ENCODE measurements around the gene RNF19B. TPM values are rescaled to one million over a fixed set of nuclear protein-coding genes. Genes with fewer than 3 reads are reported as not detected.

RNF19B gene
- total RNA-seq, 4 donors from 2014 or later = 13.7 to 21.7 (median 17.4) TPM

DNA sequence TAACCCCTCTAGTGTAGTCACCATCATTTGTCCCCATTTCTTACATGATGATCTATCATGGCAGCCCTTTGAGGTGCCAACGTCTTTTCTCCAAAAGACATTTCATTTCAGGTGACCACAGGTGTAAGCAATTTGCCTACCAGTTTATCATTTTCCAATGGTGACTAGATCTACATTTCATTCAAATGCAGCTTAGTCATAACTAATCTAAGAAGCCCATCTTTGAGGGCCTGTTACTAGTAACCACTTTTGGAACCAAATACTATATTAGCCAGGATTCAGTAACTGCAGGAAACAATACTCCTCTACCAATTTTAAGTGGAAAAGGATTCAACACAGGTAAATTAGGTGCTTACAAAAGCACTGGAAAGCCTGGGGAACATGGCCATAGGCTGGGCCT, 32.8 kb downstream of the RNF19B start:
- TF ChIP-seq CTCF (IDR thresholded peaks at IDR 0.05; ENCODE audit: low read depth) = no peak

DNA sequence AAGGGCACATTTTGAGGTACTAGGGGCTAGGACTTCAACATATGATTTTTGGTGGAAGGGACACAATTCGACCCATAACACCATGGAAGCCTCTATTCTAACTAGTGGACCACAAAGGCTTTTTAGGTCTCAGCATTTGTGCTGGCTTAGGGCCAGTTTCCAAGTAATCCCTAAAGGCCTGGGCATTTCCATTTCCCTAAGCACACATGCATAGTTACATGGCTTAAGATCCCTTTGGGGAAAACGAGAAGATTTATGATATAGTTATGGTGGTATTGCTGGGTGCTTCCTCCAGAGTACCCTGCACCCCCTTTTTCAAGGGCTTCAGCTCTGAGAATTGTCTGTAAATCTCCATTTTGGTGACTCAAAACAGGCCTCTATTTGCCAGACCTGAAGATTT, 35.2 kb downstream of the RNF19B start:
- TF ChIP-seq CTCF (IDR thresholded peaks at IDR 0.05; ENCODE audit: low read depth) = no peak

DNA sequence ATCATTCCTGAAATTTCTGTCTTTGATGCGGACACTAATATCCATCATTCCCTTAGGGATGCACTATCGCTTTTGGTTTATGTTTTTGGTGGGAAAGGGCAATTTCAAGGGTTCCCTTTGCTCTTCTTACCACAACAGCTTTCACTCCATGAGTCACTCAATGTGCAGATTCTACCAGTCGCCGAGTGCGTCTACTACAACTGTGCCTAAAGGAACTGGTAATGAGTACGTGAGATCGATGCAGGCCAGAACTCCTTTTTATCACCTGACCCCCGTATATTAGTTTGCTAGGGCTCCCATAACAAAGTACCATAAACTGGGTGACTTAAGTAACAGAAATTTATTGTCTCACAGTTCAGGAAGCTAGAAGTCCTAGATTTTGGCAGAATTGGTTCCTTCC, 35.9 kb downstream of the RNF19B start:
- no peak for TF ChIP-seq CTCF (IDR thresholded peaks at IDR 0.05; ENCODE audit: low read depth)

DNA sequence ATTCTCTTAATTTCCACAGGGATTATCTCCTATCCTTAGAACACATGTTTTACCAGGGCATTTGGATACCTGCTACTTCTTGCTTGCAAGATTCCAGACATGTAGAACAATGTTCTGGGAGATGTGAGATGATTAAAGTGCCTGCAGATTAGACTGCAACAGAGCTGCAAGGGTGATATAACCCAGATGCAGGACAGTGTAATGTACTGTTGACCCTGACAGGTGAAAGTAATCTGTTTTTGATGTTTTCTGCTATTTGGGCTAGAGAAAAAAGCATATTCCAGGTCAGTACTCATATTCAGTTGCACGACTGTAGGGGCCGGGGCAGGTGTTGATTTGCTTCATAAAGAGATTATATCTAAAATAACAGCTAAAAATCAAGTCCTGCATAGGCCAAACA, 36.3 kb downstream of the RNF19B start:
- no peak for TF ChIP-seq CTCF (IDR thresholded peaks at IDR 0.05; ENCODE audit: low read depth)

DNA sequence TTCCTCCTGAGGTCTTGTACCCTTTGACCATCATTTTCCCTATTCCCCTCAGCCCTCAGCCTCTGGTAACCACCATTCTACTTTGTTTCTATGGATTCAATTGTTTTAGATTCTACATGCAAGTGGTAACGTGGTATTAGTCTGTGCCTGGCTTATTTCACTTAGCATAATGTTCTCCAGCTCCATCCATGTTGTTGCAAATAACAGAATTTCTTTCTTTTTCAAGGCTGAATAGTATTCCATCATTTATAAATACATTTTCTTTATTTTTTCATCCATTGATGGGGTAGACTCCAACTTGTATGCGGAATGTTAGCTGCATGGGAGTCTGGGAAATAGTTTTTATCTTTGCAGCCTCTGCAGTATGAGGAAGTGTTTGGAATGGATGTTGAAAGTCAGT, 37.2 kb downstream of the RNF19B start:
- TF ChIP-seq CTCF (IDR thresholded peaks at IDR 0.05; ENCODE audit: low read depth) = no peak

GRCh38 chr1:32926562-32926961, 38.0 kb downstream of the RNF19B start:
- no peak for TF ChIP-seq CTCF (IDR thresholded peaks at IDR 0.05; ENCODE audit: low read depth)

- no peak for TF ChIP-seq CTCF (IDR thresholded peaks at IDR 0.05; ENCODE audit: low read depth)
Measured at GRCh38 chr1:32925403-32926162, 39.0 kb downstream of the RNF19B start.
